ENCODE data around the gene ILDR1. TPM values are rescaled to one million over a fixed set of nuclear protein-coding genes. Genes with fewer than 3 reads are reported as not detected.

ILDR1 gene
- total RNA-seq, 4 donors from 2014 or later: 1.9 TPM; not detected in 3

DNA sequence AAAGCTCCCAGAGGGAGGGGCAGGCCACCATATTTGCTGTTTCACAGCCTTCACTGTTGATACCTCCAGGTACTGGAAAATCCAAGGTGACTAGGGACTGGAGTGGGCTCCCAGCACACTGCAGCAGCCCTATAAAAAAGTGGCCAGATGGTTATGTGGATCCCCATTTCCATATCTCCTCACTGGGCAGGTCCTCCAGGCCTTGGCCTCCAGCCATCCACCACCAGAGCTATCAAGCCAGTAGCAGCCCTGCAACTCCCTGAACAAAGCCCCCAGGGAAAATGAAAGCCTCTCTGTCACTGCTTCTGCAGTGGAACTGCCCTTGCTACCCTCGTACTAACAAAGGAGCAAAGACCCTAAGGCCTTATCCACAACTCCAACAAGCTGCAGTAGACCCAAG, 58.4 kb downstream of the ILDR1 start:
- Histone ChIP-seq H3K27me3 (no peaks in the 10 kb centered on the region), H3K27ac (no peak overlapping the region), H3K4me1 (no peaks in the 10 kb centered on the region), H3K4me3 (no peak overlapping the region), H3K9me3 (no peaks in the 10 kb centered on the region), H3K36me3 (no peaks in the 10 kb centered on the region)
- TF ChIP-seq, protein P1, sequence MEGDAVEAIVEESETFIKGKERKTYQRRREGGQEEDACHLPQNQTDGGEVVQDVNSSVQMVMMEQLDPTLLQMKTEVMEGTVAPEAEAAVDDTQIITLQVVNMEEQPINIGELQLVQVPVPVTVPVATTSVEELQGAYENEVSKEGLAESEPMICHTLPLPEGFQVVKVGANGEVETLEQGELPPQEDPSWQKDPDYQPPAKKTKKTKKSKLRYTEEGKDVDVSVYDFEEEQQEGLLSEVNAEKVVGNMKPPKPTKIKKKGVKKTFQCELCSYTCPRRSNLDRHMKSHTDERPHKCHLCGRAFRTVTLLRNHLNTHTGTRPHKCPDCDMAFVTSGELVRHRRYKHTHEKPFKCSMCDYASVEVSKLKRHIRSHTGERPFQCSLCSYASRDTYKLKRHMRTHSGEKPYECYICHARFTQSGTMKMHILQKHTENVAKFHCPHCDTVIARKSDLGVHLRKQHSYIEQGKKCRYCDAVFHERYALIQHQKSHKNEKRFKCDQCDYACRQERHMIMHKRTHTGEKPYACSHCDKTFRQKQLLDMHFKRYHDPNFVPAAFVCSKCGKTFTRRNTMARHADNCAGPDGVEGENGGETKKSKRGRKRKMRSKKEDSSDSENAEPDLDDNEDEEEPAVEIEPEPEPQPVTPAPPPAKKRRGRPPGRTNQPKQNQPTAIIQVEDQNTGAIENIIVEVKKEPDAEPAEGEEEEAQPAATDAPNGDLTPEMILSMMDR (IDR thresholded peaks at IDR 0.05): no peak
- TF ChIP-seq POLR2A (IDR thresholded peaks at IDR 0.05): no peak
- DNase-seq: no peak
- intact Hi-C loops (cut with DNase I; ENCODE audit: low total_unique reads): no loop called here

DNA sequence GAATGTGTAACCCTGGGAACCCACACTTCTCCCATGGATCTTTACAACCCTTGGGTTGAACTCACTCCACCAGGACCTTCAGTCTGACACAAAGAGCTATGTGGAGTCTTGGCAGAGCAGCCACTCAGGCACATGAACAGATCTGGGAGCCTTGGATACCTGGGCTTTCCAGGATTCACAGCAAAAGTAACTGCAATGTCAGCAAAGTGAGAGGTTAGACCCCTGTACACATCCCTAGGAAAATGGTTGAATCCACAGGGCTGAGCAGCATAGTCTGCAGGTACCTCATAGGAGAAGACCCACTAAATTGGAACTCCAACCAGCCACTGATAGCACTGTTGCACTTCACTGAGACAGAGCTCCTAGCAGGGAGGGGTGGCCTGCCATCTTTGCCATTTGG, 59.6 kb downstream of the ILDR1 start:
- intact Hi-C loops (cut with DNase I; ENCODE audit: low total_unique reads): no loop called here
- Histone ChIP-seq H3K4me1 (no peaks in the 10 kb centered on the region), H3K27ac (no peak overlapping the region), H3K9me3 (no peaks in the 10 kb centered on the region), H3K36me3 (no peaks in the 10 kb centered on the region), H3K4me3 (no peak overlapping the region), H3K27me3 (no peaks in the 10 kb centered on the region)
- no peak for DNase-seq
- TF ChIP-seq POLR2A (IDR thresholded peaks at IDR 0.05): no peak
- TF ChIP-seq, protein P1 (IDR thresholded peaks at IDR 0.05): no peak

- Histone ChIP-seq H3K4me3 (no peak overlapping the region), H3K27me3 (no peaks in the 10 kb centered on the region)
- intact Hi-C loops (cut with DNase I; ENCODE audit: low total_unique reads): no loop called here
Observed at GRCh38 chr3:121961283-121961682, 60.8 kb downstream of the ILDR1 start.

GRCh38 chr3:121958801-121959200, 63.2 kb downstream of the ILDR1 start:
- DNase-seq: no peak
- Histone ChIP-seq H3K9me3 (no peaks in the 10 kb centered on the region), H3K27ac (no peak overlapping the region), H3K27me3 (no peaks in the 10 kb centered on the region), H3K36me3 (no peaks in the 10 kb centered on the region), H3K4me1 (no peaks in the 10 kb centered on the region), H3K4me3 (no peak overlapping the region)
- no peak for TF ChIP-seq POLR2A (IDR thresholded peaks at IDR 0.05)
- TF ChIP-seq, protein P1 (IDR thresholded peaks at IDR 0.05): no peak
- intact Hi-C loops (cut with DNase I; ENCODE audit: low total_unique reads): no loop called here

More at GRCh38 chr3:121961283-121961682, 60.8 kb downstream of the ILDR1 start:
- Histone ChIP-seq H3K27ac (no peak overlapping the region), H3K9me3 (no peaks in the 10 kb centered on the region), H3K4me1 (no peaks in the 10 kb centered on the region), H3K36me3 (no peaks in the 10 kb centered on the region)
- no peak for DNase-seq
- TF ChIP-seq POLR2A (IDR thresholded peaks at IDR 0.05): no peak
- TF ChIP-seq, protein P1 (IDR thresholded peaks at IDR 0.05): no peak

DNA sequence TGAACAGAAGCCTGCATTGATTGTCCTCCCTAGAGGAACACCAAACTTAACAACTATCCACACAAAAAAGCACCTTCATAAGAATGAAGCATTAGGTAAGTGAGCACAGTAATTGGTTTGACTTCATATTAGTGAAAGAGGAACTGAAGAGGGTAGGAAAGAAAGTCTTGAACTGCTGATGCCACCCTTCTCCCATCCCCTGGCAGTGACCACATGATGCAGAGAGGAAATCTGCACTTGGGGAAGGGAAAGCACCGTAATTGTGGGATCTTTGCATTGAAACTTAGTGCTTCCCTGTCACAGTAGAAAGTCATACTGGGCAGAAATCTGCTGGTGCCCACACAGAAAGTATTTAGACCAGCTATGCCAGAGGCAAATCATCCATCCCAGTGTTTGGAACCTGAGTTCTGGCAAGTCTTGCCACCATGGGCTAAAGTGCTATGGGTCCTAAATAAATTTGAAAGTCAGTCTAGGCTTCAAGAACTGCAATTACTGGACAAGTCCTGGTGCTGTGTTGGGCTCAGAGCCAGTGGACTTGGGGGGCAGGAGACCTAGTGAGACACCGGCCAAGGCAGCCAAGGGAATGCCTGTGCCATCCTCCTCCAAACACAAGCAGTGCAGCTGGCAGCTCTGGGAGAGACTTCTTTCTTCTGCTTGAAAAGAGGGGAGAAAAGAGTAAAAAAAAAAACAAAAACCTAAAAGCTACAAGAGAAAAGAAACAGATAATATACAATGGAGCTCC, 64.2 kb downstream of the ILDR1 start:
- Histone ChIP-seq H3K36me3 (no peaks in the 10 kb centered on the region), H3K9me3 (no peaks in the 10 kb centered on the region), H3K4me1 (no peaks in the 10 kb centered on the region), H3K27ac (no peak overlapping the region), H3K27me3 (no peaks in the 10 kb centered on the region), H3K4me3 (no peak overlapping the region)
- TF ChIP-seq POLR2A (IDR thresholded peaks at IDR 0.05): no peak
- TF ChIP-seq, protein P1 (IDR thresholded peaks at IDR 0.05): no peak
- no peak for DNase-seq
- intact Hi-C loops (cut with DNase I; ENCODE audit: low total_unique reads): no loop called here

All from uterus (tissue), 4 donors.